Natural killer cell (primary cell): ENCODE measurements around the gene AXIN1. TPM values are rescaled to one million over a fixed set of nuclear protein-coding genes. Genes with fewer than 3 reads are reported as not detected.

Experiments
- ATAC-seq, 3 donors: fragments of 150-1000 bp in 2 of 3; fragments of 200-7000 bp in 1 of 3; cut with Tn5 transposase; 1 replicate in 1 of 3; 2 replicates in 2 of 3; pipeline ENCODE4 v1.10.0; 2021; ENCODE audit warnings: mild to moderate bottlenecking in 2 of 3, moderate library complexity in 2 of 3
- DNase-seq, 2 donors: peaks; one replicate each; pipeline versions ENCODE4 v3.0.0 to v3.0.0-alpha.2; 2013 to 2021; ENCODE audit warnings: mixed read lengths in 1 of 2
- H3K27ac ChIP-seq: one replicate; pipeline ENCODE4 v1.5.1; 2013; ENCODE audit warnings: mild to moderate bottlenecking, low read length
- H3K27me3 ChIP-seq: one replicate; pipeline ENCODE4 v1.6.1; 2013; ENCODE audit warnings: low read length; ENCODE audit not compliant: control insufficient read depth, insufficient read depth
- H3K36me3 ChIP-seq: one replicate; pipeline ENCODE4 v1.6.1; 2013; ENCODE audit warnings: low read length; ENCODE audit not compliant: control insufficient read depth, insufficient read depth
- H3K4me1 ChIP-seq: one replicate; pipeline ENCODE4 v1.6.1; 2013; ENCODE audit warnings: low read length; ENCODE audit not compliant: control insufficient read depth, insufficient read depth
- H3K4me3 ChIP-seq: one replicate; pipeline ENCODE4 v1.5.1; 2013; ENCODE audit warnings: low read length
- H3K9me3 ChIP-seq: one replicate; pipeline ENCODE4 v1.6.1; 2013; ENCODE audit warnings: low read length; ENCODE audit not compliant: control insufficient read depth, insufficient read depth
- H3K27ac Mint-ChIP-seq, 2 donors: one replicate each; pipeline ENCODE4 v1.8.0; 2022; ENCODE audit warnings: mild to moderate bottlenecking in 2 of 2, mixed read lengths in 2 of 2, moderate library complexity in 1 of 2
- H3K27me3 Mint-ChIP-seq, 2 donors: one replicate each; pipeline ENCODE4 v1.8.0; 2022; ENCODE audit warnings: low read depth in 2 of 2, mixed read lengths in 2 of 2
- H3K36me3 Mint-ChIP-seq: one replicate; pipeline ENCODE4 v1.8.0; 2022; ENCODE audit warnings: mixed read lengths
- H3K4me1 Mint-ChIP-seq, 2 donors: one replicate each; pipeline ENCODE4 v1.8.0; 2022; ENCODE audit warnings: mixed read lengths in 2 of 2
- H3K4me3 Mint-ChIP-seq: one replicate; pipeline ENCODE4 v1.8.0; 2022; ENCODE audit warnings: mild to moderate bottlenecking, moderate library complexity, mixed read lengths
- H3K9me3 Mint-ChIP-seq, 2 donors: one replicate each; pipeline ENCODE4 v1.8.0; 2022; ENCODE audit warnings: mixed read lengths in 2 of 2
- CTCF ChIP-seq: fragments of 200-600 bp; IDR thresholded peaks from one replicate; pipeline ENCODE4 v1.8.0; 2022; ENCODE audit warnings: antibody characterized with exemption
- WGBS: methylation state at CpG from one replicate; pipeline ENCODE4 v1.1.7; 2013; ENCODE audit warnings: missing lambda C conversion rate; ENCODE audit not compliant: insufficient coverage; 5-methylcytosine and 5-hydroxymethylcytosine counted together
- intact Hi-C: fragments of 100-400 bp; cut with micrococcal nuclease; formaldehyde crosslinking; loops from one replicate; pipeline ENCODE4 v1.14.2; 2022
- total RNA-seq, 4 donors: library from RNA; stranded (reverse); fragments of 120-200 nt in 1 of 4; gene quantifications; one replicate each; pipeline versions ENCODE4 v1.2.3 to v1.2.4, GENCODE V29; 2013 to 2022

Gene AXIN1
- total RNA-seq, 3 donors from 2014 or later (not counting 1 experiment from before 2014, with no cell fraction given): 100 to 122 (median 106) TPM

DNA sequence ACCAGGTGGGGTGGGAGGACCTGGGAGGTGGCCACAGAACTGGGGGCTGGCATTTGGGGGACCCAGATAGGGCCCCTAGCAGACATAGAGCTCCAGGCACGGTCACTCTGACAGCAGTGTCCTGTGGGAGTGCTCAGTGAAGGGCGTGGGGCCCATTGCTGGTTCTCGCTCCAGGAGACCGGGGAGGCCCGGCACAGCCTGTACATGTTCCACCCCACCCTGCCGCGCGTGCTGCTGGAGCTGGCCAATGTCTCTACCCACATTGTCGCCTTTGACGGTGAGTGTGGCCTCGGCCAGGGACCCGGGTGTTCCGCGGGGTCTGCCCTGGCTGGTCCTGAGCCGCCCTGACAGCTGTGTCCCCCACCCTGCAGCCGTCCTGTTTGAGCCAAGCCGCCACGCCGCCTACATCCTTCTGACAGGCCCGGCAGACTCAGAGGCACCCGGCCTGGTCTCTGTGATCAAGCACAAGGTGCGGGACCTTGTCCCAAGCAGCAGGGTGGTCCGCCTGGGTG lies 88.0 kb downstream of the AXIN1 start:
- H3K27me3 ChIP-seq: no peaks in the 10 kb centered on the region
- Mint-ChIP-seq H3K27ac (no peak overlapping the region), H3K9me3 (no peaks in the 10 kb centered on the region), H3K4me3 (no peak overlapping the region), H3K36me3 (no peaks in the 10 kb centered on the region), H3K4me1 (peaks cover 0 to 17% of the 10 kb centered on the region in 2 donors), H3K27me3 (no peaks in the 10 kb centered on the region)
- peaks cover 4% of the 10 kb centered on the region for H3K4me1 ChIP-seq
- H3K9me3 ChIP-seq: no peaks in the 10 kb centered on the region
- no peak overlapping the region for H3K27ac ChIP-seq
- no peak overlapping the region for H3K4me3 ChIP-seq
- TF ChIP-seq CTCF: no peak
- peaks cover 26% of the 10 kb centered on the region for H3K36me3 ChIP-seq
- 95% methylated on average over 23 of the region's 23 CpGs for WGBS
- ATAC-seq (no peak), DNase-seq (no peak)
- intact Hi-C loops: no loop called here

GRCh38 chr16:263944-264343 lies 88.6 kb downstream of the AXIN1 start:
- Histone ChIP-seq H3K36me3 (peaks cover 28% of the 10 kb centered on the region), H3K9me3 (no peaks in the 10 kb centered on the region), H3K27me3 (no peaks in the 10 kb centered on the region), H3K4me1 (peaks cover 10% of the 10 kb centered on the region), H3K27ac (no peak overlapping the region), H3K4me3 (no peak overlapping the region)
- Mint-ChIP-seq H3K4me3 (no peak overlapping the region), H3K27me3 (no peaks in the 10 kb centered on the region), H3K9me3 (no peaks in the 10 kb centered on the region), H3K4me1 (peaks cover 6 to 23% of the 10 kb centered on the region in 2 donors), H3K27ac (no peak overlapping the region), H3K36me3 (no peaks in the 10 kb centered on the region)
- intact Hi-C loops: no loop called here
- ATAC-seq: no peak
- DNase-seq: no peak
- WGBS: 96% methylated on average over 17 of the region's 17 CpGs
- TF ChIP-seq CTCF: no peak

- DNase-seq: no peak
- 98% methylated on average over 35 of the region's 35 CpGs for WGBS
Observed at GRCh38 chr16:263182-263774, 89.2 kb downstream of the AXIN1 start.

More at GRCh38 chr16:263182-263774, 89.2 kb downstream of the AXIN1 start:
- H3K9me3 Mint-ChIP-seq: no peaks in the 10 kb centered on the region
- Histone ChIP-seq H3K4me1 (peaks cover 15% of the 10 kb centered on the region), H3K27ac (no peak overlapping the region), H3K4me3 (no peak overlapping the region), H3K9me3 (no peaks in the 10 kb centered on the region), H3K36me3 (peaks cover 28% of the 10 kb centered on the region), H3K27me3 (no peaks in the 10 kb centered on the region)
- no peaks in the 10 kb centered on the region for H3K27me3 Mint-ChIP-seq
- no peak for TF ChIP-seq CTCF
- no peak overlapping the region for H3K4me3 Mint-ChIP-seq
- peaks cover 8 to 25% of the 10 kb centered on the region in 2 donors for H3K4me1 Mint-ChIP-seq
- intact Hi-C loops: no loop called here
- no peak overlapping the region for H3K27ac Mint-ChIP-seq
- ATAC-seq: no peak
- H3K36me3 Mint-ChIP-seq: no peaks in the 10 kb centered on the region
